CD4-positive, alpha-beta T cell treated with Interleukin-6 for 4 hours (primary cell): Measurements from ENCODE around the gene PTPN5.
A peak's percentile ranks its signal among the peaks of the same experiment; 100 is the strongest.
"Not testable (repeated sequence)": the region's sequence is repeated elsewhere in the genome, so short reads cannot be mapped to it uniquely, and the experiment has no call there.

ENCODE experiments used
- DNase-seq: peaks from one replicate; pipeline ENCODE4 v3.0.0-alpha.2; 2020; ENCODE audit warnings: mixed read lengths

The PTPN5 gene

DNA sequence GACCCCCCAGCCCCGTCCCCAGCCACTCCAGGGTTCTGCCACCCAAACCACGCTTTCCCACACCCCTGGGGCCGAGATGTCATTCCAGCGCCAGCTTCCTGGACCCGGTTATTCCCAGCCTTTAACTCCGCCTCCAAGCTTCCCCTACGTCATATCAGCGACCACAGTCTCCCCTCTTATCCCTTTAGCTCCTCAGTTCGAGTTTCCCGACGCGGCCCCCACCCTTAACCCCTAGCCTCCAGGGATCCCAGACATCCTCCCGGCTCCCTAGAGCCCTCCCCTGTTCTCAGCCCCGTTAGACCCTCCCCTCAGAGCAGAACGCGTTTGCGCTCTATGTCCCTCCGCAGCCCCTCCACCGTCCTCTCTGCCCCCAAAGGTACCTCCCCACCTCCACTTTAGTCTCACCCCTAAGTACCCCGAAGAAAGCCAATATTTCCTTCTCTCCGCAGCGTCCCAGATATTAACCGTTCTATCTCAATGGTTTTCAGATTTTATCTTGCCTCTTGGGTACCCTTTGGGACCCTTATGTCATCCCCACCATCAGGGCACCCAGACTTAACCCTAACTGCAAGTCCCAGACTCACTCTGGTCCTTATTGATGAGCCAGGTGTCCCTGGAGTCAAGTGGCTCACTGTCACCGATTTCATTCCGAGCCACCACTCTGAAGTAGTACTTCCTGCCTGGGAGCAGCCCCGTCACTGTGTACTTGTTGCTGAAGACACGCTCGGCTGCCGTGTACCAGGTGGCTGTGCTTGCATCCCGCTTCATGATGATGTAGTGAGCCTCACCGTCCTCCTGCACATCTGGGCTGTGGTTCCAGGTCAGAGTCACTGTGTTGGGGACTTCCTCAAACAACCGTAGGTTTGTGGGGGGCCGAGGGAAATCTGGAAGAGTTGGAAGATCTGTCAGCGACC is 85.0 kb downstream of the PTPN5 start:
- peak; percentile 70 for DNase-seq

GRCh38 chr11:18705651-18706281 is 85.8 kb downstream of the PTPN5 start:
- DNase-seq, result peak; percentile 45

GRCh38 chr11:18704698-18705097 is 86.9 kb downstream of the PTPN5 start:
- DNase-seq, result no peak

DNA sequence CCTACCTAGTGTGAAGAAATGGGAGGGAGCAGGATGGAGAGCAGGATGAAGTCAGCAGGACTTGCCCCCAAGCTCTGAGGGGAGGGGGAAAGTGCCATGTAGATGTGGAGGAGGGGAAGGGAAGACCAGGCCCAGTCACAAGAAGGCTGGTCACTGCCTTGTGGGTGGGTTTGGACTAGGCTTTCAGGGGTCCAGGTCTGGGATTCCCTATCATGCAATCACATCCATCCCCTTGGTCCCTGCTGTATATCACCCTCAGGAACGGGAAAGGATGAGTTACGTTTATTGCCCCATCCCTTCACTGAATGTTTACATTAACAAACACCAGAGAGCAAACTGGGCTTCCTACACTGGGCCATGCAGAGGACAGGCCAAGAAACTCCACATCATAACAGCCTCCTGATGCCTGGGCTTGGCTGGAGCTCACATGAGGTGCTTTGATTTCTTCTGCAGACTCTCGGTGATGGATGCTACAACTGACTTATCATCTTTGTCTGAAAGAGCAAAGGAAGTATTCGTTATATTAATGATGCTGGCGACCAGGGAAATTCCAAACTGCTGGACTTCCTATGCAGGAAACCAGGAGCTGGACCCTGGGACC is 87.5 kb downstream of the PTPN5 start:
- no peak for DNase-seq

GRCh38 chr11:18703001-18703763 is 88.4 kb downstream of the PTPN5 start:
- no peak for DNase-seq

DNA sequence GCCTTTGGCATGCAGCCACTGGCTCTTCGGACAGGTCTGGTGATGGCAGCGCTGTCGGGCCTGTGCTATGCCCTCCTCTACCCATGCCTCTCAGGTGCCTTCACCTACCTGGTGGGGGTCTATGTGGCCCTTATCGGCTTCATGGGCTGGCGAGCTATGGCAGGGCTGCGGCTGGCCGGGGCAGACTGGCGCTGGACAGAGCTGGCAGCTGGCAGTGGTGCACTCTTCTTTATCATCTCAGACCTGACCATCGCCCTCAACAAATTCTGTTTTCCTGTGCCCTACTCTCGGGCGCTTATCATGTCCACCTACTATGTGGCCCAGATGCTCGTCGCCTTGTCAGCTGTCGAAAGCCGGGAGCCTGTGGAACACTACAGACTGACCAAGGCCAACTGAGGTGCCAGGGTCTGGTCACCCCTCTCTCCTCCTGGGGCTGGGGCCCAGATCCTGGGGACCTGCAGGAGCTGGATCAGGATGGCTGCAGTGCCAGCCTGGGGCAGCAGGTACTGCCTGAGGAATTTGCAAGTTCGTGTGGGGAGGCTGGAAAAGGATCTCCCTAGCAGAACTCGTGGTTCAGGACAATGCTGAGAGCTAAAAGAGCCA is 89.9 kb downstream of the PTPN5 start:
- DNase-seq, result no peak

- no peak for DNase-seq
These were observed 90.7 kb downstream of the PTPN5 start for GRCh38 chr11:18700872-18701271.

GRCh38 chr11:18700375-18700774 is 91.2 kb downstream of the PTPN5 start:
- no peak for DNase-seq

DNA sequence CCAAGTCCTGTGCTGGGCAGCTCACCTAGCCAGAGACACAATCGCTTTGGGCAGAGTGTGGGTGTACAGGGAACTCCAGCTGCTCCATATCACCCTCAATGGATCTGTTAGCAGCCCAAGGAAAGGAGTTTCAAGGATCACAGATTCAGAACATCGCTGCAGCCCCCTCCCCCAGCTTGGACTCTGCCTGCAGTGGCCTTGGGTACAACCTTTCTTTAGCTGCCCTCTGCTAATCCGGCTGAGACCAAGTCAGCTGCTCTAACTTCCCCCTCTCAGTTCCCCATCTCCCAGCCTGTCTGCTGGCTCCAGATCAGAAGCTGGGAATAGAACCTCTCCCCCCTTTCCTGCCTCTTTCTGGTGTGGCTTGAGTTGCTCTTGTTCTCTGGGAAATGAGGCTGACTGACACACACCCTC is 91.7 kb downstream of the PTPN5 start:
- no peak for DNase-seq

GRCh38 chr11:18699269-18699596 is 92.4 kb downstream of the PTPN5 start:
- no peak for DNase-seq

DNA sequence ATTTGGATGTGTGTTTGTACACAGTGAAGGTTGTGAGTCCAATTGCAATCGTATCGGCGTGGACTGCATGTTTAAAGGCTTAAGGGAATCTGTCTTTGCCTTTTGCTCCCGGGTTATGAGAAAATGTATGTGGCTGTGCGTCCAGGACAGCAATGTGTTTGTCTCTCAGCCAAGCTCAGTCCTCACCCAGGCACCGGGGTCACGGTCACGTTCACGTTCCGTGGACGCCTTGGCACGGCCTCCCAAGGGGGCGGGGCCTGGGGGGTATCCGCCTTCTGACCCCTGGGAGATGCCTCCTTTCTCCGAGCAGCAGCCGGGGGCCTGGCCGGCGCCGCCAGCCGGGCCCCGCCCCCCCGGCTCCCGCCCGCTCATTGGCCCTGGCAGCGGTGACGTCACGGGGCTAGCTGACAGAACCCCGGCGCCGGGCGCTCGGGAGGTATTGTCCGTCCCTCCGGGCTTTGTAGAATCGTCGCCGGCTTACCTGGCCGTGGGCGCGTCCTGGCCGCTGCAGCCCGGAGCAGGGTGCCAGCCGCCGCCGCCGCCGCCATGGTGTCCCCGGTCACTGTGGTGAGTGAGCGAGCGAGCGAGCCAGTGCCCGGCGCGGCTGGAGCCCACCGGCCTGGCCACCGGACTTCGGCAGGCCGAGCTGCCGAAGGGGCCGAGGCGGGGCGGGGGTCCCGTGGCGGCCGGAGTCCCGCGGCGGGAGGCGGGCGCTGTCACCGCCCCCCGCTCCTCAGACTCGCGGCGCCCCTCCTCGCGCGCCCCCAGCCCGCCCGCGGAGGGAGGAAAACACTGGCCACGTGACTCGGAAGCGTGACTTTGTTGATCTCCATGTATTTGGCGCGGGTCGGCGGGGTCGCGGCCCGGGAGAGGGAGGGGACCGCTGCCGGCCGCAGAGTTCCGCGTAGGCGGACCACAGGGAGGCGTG is 93.0 kb downstream of the PTPN5 start, which contains the start of gene TMEM86A:
TSS of gene TMEM86A (plus strand) at position 439 of the 928 bp plus-strand sequence. CDS start at position 547, 108 bp downstream.
- DNase-seq, result peak; percentile 95

DNA sequence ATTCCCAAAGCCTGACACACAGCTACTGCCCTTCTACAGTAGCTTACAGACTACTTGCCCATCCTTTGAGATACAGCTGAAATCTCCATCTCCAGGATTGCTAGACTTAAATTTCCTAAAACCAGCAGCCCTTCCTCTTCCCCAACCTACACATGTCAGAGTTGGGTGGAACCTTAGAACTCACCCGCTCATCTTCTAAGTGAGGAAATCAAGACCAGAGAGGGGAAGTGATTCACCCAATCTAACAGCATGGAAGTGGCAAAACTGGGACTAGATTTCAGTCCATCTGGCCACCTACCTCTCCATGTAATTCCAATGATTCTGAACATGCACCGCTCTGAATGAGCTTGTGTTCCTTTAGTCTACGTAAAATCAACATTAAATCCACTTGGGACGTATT is 94.0 kb downstream of the PTPN5 start:
- no peak for DNase-seq

GRCh38 chr11:18696638-18697225 is 94.9 kb downstream of the PTPN5 start:
- no peak for DNase-seq

DNA sequence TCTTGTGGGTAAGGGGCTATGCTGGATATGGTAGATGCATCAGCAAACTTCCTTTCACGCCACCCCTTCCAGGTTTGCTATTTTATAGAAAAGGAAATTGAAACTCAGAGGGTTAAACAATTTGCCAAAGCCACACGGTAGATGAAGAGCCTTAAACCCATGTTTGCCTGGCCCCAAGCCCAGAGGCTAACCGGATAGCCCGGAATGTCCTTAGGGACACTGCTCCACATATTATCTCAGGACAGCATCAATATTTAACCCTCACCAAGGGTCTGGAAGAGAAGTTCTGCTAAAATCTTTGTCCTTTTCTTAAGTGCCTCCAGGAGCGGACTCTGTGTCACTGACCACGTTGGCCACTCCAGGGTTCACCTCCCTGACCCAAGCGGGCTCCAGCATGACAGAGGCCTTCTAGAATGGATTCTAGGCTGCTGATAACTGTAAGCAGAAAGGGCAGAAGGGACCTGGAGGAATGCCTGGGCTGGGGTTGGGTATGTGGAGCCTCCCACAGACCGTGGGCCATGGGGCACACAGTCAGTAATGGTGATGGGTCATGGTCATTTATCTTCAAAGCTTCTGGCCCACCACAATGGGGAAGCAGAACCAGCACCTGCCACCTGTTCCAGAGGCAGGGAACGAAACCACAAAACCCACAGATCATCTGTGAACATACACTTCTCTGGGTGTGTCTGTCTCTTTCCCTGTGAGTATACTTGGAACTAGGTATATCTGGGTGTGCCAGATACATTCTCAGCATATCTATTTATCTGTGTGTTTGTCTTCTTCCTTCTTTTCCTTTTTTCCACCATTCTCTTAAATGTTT is 98.4 kb downstream of the PTPN5 start:
- no peak for DNase-seq

DNA sequence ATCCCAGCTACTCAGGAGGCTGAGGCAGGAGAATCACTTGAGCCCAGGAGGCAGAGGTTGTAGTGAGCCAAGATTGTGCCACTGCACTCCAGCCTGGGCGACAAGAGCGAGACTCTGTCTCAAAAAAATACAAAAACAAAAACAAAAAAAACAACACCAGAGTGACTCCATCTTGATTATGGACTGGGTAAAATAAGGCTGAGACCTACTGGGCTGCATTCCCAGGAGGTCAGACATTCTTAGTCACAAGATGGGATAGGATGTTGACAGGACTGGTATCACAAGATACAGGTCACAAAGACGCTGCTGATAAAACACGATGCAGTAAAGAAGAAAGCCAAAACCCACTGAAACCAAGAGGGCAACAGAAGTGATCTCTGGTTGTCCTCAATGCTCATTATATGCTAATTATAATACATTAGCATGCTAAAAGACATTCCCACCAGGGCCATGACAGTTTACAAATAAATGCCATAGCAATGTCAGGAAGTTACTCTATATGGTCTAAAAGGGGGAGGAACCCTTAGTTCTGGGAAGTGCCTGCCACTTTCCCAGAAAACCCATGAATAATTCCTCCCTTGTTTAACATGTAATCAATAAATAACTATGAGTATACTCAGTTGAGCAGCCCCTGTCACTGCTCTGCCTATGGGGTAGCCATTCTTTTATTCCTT is 100.0 kb downstream of the PTPN5 start:
- DNase-seq, result not testable (repeated sequence)

DNA sequence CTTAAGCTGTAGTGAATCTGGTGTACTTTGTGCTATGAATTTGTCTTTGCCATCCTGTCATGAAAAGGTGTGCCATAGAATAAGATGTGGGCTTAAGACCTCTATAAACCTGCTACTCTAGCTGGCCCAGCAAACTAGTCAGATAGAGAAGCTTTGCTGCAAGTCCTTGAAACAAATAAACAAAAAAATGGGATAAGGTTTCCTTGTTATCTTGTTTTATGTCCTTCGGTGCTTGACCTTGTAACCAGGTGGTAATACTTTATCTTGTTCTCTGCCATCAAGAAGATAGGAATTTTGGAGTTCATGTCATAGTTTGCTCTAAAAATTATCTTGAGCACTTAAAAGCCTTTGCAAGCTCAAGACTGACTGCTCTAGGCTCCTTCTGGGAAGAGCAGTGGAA is 107.3 kb downstream of the PTPN5 start:
- DNase-seq, result no peak

DNA sequence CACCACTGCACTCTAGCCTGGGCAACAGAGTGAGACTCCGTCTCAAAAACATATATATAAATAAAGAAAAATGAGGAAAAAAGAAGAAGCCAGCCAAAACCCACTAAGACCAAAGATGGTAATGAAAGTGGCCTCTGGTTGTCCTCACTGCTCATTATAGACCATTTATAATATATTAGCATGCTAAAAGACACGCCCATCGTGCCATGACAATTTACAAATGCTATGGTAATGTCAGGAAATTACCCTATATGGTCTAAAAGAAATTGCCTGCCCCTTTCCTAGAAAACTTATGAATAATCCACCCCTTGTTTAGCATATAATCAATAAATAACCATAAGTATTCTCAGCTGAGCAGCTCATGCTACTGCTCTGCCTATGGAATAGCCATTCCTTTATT is 109.1 kb downstream of the PTPN5 start:
- no peak for DNase-seq

GRCh38 chr11:18681949-18682348 is 109.6 kb downstream of the PTPN5 start:
- DNase-seq, result not testable (repeated sequence)
